ENCODE data around the gene TIAM2. TPM values are rescaled to one million over a fixed set of nuclear protein-coding genes. Genes with fewer than 3 reads are reported as not detected.
A peak's percentile ranks its signal among the peaks of the same experiment; 100 is the strongest.

Gene TIAM2
- total and polyA plus RNA-seq, 7 experiments from 2014 or later: 0.66 to 11.6 (median 6.0) TPM

DNA sequence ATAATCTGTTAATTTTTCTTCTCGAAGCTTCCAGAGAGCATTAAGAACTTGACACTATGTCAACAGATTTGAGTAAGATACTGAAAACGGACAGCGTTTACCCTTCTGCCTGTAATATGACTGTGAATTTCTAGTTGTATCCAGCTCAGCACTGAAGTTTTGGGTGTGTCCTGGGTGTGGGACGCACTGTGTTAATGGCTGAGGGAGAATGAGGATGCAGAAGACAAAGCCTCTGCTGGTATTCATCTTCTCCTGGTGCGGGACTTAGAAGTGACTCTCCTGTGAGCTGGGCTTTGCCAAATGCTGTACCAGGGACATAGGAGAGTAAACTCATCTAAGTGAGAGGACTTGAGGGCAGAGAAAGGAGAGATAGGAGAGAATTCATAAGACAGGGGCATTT is 178.4 kb downstream of the TIAM2 start:
- peaks cover 0 to 8% (median 0%) of the 10 kb centered on the region in 5 donors for H3K36me3 Mint-ChIP-seq
- peak overlapping the region in 2 of 9 donors; percentile 21 to 58 for H3K27ac Mint-ChIP-seq
- peaks cover 8 to 50% (median 22%) of the 10 kb centered on the region in 7 donors for H3K4me1 Mint-ChIP-seq
- no peaks in the 10 kb centered on the region for H3K36me3 ChIP-seq (ENCODE audit: control insufficient read depth in 2 of 3, insufficient read depth in 3 of 3, low read length in 3 of 3)
- H3K4me3 Mint-ChIP-seq: no peak overlapping the region
- H3K27ac ChIP-seq (ENCODE audit: low read depth, low read length): no peak overlapping the region
- no peaks in the 10 kb centered on the region for H3K27me3 ChIP-seq (ENCODE audit: control insufficient read depth in 2 of 2, insufficient read depth in 2 of 2, low read length in 2 of 2)
- intact Hi-C loops (cut with micrococcal nuclease): loop anchor here (5.0 kb wide), 2 partner anchors 74 to 176 kb away; partner anchors contain the start of gene TIAM2 (in 1 of the 2)
- ChIA-PET POLR2A (no interaction called here), CTCF (interaction anchor here (1.0 to 4.1 kb wide), 2 partner anchors 496 to 498 kb away, joined by 5 to 18 read pairs; no protein-coding TSS in a partner anchor)
- no peaks in the 10 kb centered on the region for H3K9me3 ChIP-seq (ENCODE audit: control insufficient read depth in 2 of 3, low read length in 3 of 3)
- H3K4me1 ChIP-seq (ENCODE audit: control insufficient read depth in 2 of 2, insufficient read depth in 2 of 2, low read length in 2 of 2): peaks cover 8 to 18% of the 10 kb centered on the region in 2 donors
- no peaks in the 10 kb centered on the region for H3K9me3 Mint-ChIP-seq
- H3K4me3 ChIP-seq (ENCODE audit: low read length): no peak overlapping the region
- ATAC-seq: no peak
- no peak for DNase-seq
- H3K27me3 Mint-ChIP-seq: no peaks in the 10 kb centered on the region

DNA sequence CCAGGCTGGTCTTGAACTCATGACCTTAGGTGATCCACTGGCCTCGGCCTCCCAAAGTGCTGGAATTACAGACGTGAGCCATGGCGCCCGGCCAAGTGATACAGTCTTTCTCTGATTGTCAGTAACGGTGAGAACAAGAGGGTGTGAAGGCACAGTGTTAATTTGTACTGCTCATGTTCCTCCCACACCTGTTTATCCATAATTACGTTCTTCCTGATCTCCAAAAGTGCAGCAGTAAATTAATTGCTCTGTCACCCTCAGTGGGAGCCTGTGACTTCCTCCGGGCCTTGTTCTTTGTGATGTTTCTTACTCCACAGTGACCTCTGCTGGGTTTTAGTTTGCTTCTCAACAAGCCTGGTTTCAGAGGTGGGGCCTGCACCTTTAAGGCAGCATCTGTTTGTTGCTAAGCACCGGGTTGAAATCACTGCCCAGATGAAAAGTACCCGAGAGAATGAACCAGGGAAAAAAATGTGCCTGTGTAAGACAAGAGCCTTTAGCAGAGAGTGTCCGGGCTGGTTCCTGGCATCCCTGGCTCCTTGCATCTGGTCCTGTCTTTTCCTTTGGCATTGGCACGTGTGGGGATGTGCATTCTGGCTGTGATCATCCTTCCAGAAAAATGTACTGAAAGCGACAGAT is 179.6 kb downstream of the TIAM2 start:
- H3K27ac ChIP-seq (ENCODE audit: low read depth, low read length): no peak overlapping the region
- H3K36me3 ChIP-seq (ENCODE audit: control insufficient read depth in 2 of 3, insufficient read depth in 3 of 3, low read length in 3 of 3): no peaks in the 10 kb centered on the region
- H3K4me3 ChIP-seq (ENCODE audit: low read length): no peak overlapping the region
- intact Hi-C loops (cut with micrococcal nuclease): loop anchor here (1.0 to 5.0 kb wide), 9 partner anchors 32 to 499 kb away; partner anchors contain the start of gene TIAM2 (in 1 of the 2)
- ChIA-PET CTCF (interaction anchor here (1.0 to 4.1 kb wide), 4 partner anchors 247 to 500 kb away, joined by 4 to 18 read pairs (median 6); no protein-coding TSS in a partner anchor), POLR2A (no interaction called here)
- DNase-seq: peak in 8 of 9 donors; percentile 38 to 63 (median 54)
- Mint-ChIP-seq H3K27me3 (no peaks in the 10 kb centered on the region), H3K4me3 (peak overlapping the region in 1 of 10 donors; percentile 19), H3K9me3 (no peaks in the 10 kb centered on the region), H3K4me1 (peaks cover 8 to 44% (median 22%) of the 10 kb centered on the region in 7 donors), H3K36me3 (peaks cover 0 to 8% (median 0%) of the 10 kb centered on the region in 5 donors), H3K27ac (peak overlapping the region in 2 of 9 donors; percentile 0 to 69)
- H3K27me3 ChIP-seq (ENCODE audit: control insufficient read depth in 2 of 2, insufficient read depth in 2 of 2, low read length in 2 of 2): no peaks in the 10 kb centered on the region
- H3K4me1 ChIP-seq (ENCODE audit: control insufficient read depth in 2 of 2, insufficient read depth in 2 of 2, low read length in 2 of 2): peaks cover 8 to 18% of the 10 kb centered on the region in 2 donors
- ATAC-seq: peak; percentile 79
- no peaks in the 10 kb centered on the region for H3K9me3 ChIP-seq (ENCODE audit: control insufficient read depth in 2 of 3, low read length in 3 of 3)

DNA sequence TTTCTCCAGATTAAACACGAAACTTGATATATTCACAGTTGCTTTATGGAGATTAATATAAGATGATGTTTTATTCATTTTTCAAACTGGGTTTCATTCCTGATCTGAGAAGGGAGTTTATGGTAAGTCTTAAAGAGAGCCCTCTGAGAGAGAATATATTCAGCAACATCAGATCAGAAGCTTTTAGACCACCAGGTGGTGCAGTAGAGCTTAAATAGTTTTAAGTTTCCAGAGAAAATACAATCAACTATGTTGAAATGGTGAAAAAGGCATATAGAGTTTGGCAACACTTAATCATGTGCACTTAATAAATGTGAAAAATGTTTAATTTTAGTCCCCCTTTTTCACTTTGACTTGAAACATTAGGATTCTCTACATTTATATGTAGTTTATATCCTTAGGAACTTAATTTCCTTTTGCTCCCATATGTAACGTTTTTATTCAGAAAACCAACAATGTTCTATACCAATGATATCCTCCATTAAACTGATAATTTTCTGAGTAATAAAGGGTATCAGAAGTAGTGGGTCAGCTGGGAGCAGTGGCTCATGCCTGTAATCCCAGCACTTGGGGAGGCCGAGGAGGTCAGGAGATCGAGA is 182.3 kb downstream of the TIAM2 start:
- H3K4me3 ChIP-seq (ENCODE audit: low read length): no peak overlapping the region
- H3K27me3 Mint-ChIP-seq: no peaks in the 10 kb centered on the region
- peaks cover 0 to 1% (median 0%) of the 10 kb centered on the region in 11 donors for H3K9me3 Mint-ChIP-seq
- DNase-seq: peak in 6 of 9 donors; percentile 17 to 35 (median 27)
- no peak overlapping the region for H3K27ac Mint-ChIP-seq
- H3K27me3 ChIP-seq (ENCODE audit: control insufficient read depth in 2 of 2, insufficient read depth in 2 of 2, low read length in 2 of 2): no peaks in the 10 kb centered on the region
- H3K27ac ChIP-seq (ENCODE audit: low read depth, low read length): no peak overlapping the region
- ATAC-seq: peak; percentile 63
- no peaks in the 10 kb centered on the region for H3K9me3 ChIP-seq (ENCODE audit: control insufficient read depth in 2 of 3, low read length in 3 of 3)
- H3K36me3 ChIP-seq (ENCODE audit: control insufficient read depth in 2 of 3, insufficient read depth in 3 of 3, low read length in 3 of 3): no peaks in the 10 kb centered on the region
- peaks cover 0 to 25% (median 5%) of the 10 kb centered on the region in 7 donors for H3K4me1 Mint-ChIP-seq
- no peaks in the 10 kb centered on the region for H3K4me1 ChIP-seq (ENCODE audit: control insufficient read depth in 2 of 2, insufficient read depth in 2 of 2, low read length in 2 of 2)
- no peak overlapping the region for H3K4me3 Mint-ChIP-seq
- ChIA-PET CTCF (interaction anchor here (0.7 to 2.4 kb wide), 2 partner anchors 14 to 139 kb away, joined by 4 to 11 read pairs; no protein-coding TSS in a partner anchor), POLR2A (no interaction called here)
- peaks cover 0 to 4% (median 0%) of the 10 kb centered on the region in 5 donors for H3K36me3 Mint-ChIP-seq
- intact Hi-C loops (cut with micrococcal nuclease): loop anchor here (1.0 to 5.0 kb wide), 5 partner anchors 71 to 353 kb away; no protein-coding TSS in a partner anchor

DNA sequence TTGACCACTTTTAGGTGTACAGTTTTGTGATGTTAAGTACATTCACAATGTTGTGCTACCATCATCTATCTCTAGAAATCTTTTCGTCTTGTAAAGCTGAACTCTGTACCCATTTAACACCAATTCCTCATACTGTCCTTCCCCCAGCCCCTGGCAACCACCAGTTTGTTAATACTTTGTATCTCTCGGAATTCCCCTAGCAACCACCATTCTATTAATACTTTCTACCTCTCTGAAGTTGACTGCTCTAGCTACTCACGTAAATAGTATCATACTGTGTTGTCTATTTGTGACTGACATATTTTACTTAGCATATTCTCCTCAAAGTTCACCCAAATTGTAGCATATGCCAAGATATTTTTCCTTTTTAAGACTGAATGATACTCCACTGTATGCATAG is 186.4 kb downstream of the TIAM2 start:
- Mint-ChIP-seq H3K36me3 (no peaks in the 10 kb centered on the region), H3K9me3 (peaks cover 0 to 1% (median 0%) of the 10 kb centered on the region in 11 donors), H3K27me3 (no peaks in the 10 kb centered on the region), H3K4me3 (no peak overlapping the region), H3K4me1 (peaks cover 0 to 11% (median 0%) of the 10 kb centered on the region in 7 donors), H3K27ac (no peak overlapping the region)
- no peak for ATAC-seq
- H3K9me3 ChIP-seq (ENCODE audit: control insufficient read depth in 2 of 3, low read length in 3 of 3): no peaks in the 10 kb centered on the region
- no peak overlapping the region for H3K4me3 ChIP-seq (ENCODE audit: low read length)
- H3K4me1 ChIP-seq (ENCODE audit: control insufficient read depth in 2 of 2, insufficient read depth in 2 of 2, low read length in 2 of 2): no peaks in the 10 kb centered on the region
- ChIA-PET POLR2A (interaction anchor here (0.5 kb wide), 1 partner anchor 267 kb away, joined by 3 read pairs; no protein-coding TSS in a partner anchor), CTCF (no interaction called here)
- DNase-seq: no peak
- no peak overlapping the region for H3K27ac ChIP-seq (ENCODE audit: low read depth, low read length)
- H3K27me3 ChIP-seq (ENCODE audit: control insufficient read depth in 2 of 2, insufficient read depth in 2 of 2, low read length in 2 of 2): no peaks in the 10 kb centered on the region
- intact Hi-C loops (cut with micrococcal nuclease): no loop called here
- no peaks in the 10 kb centered on the region for H3K36me3 ChIP-seq (ENCODE audit: control insufficient read depth in 2 of 3, insufficient read depth in 3 of 3, low read length in 3 of 3)

DNA sequence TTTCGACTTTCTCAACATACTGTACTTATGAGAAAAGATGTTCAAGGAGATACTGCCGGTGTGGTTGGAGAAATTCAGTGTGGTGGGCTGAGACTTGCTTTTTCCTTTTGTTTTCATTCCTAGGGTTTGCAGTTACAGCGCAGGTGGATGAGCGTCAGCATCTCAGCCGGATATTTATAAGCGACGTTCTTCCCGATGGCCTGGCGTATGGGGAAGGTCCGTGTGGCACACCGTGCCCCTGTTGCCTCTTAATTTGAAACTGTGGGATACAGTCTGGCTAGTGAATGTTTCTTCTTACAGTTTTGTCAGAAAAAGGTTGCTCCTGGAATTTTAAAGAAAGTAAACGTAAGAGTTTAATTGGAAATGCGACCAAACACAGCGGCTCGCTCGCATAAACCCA is 187.0 kb downstream of the TIAM2 start:
- ChIA-PET POLR2A (no interaction called here), CTCF (no interaction called here)
- no peak overlapping the region for H3K27ac Mint-ChIP-seq

DNA sequence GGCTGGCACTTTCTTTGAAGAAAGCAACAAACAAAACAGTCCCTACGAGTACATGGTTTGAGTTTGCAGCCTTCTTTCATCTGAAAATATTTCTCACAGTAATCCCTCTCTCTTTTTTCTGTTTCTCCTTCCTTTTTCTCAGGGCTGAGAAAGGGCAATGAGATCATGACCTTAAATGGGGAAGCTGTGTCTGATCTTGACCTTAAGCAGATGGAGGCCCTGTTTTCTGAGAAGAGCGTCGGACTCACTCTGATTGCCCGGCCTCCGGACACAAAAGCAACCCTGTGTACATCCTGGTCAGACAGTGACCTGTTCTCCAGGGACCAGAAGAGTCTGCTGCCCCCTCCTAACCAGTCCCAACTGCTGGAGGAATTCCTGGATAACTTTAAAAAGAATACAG is 188.0 kb downstream of the TIAM2 start:
- Histone ChIP-seq H3K27ac (ENCODE audit: low read depth, low read length) (no peak overlapping the region), H3K27me3 (ENCODE audit: control insufficient read depth in 2 of 2, insufficient read depth in 2 of 2, low read length in 2 of 2) (no peaks in the 10 kb centered on the region), H3K9me3 (ENCODE audit: control insufficient read depth in 2 of 3, low read length in 3 of 3) (no peaks in the 10 kb centered on the region), H3K36me3 (ENCODE audit: control insufficient read depth in 2 of 3, insufficient read depth in 3 of 3, low read length in 3 of 3) (no peaks in the 10 kb centered on the region), H3K4me1 (ENCODE audit: control insufficient read depth in 2 of 2, insufficient read depth in 2 of 2, low read length in 2 of 2) (no peaks in the 10 kb centered on the region), H3K4me3 (ENCODE audit: low read length) (no peak overlapping the region)
- no peak for DNase-seq
- Mint-ChIP-seq H3K36me3 (no peaks in the 10 kb centered on the region), H3K9me3 (peaks cover 0 to 1% (median 0%) of the 10 kb centered on the region in 11 donors), H3K4me1 (peaks cover 0 to 13% (median 3%) of the 10 kb centered on the region in 7 donors), H3K4me3 (no peak overlapping the region), H3K27me3 (no peaks in the 10 kb centered on the region), H3K27ac (no peak overlapping the region)
- CTCF ChIA-PET: no interaction called here
- intact Hi-C loops (cut with micrococcal nuclease): no loop called here
- POLR2A ChIA-PET: no interaction called here
- no peak for ATAC-seq

More for the DNA sequence above, 187.0 kb downstream of the TIAM2 start:
- no peak for DNase-seq
- Mint-ChIP-seq H3K9me3 (peaks cover 0 to 1% (median 0%) of the 10 kb centered on the region in 11 donors), H3K4me3 (no peak overlapping the region), H3K4me1 (peaks cover 0 to 11% (median 1%) of the 10 kb centered on the region in 7 donors), H3K36me3 (no peaks in the 10 kb centered on the region), H3K27me3 (no peaks in the 10 kb centered on the region)
- H3K4me3 ChIP-seq (ENCODE audit: low read length): no peak overlapping the region
- H3K27me3 ChIP-seq (ENCODE audit: control insufficient read depth in 2 of 2, insufficient read depth in 2 of 2, low read length in 2 of 2): no peaks in the 10 kb centered on the region
- H3K9me3 ChIP-seq (ENCODE audit: control insufficient read depth in 2 of 3, low read length in 3 of 3): no peaks in the 10 kb centered on the region
- ATAC-seq: no peak
- H3K4me1 ChIP-seq (ENCODE audit: control insufficient read depth in 2 of 2, insufficient read depth in 2 of 2, low read length in 2 of 2): no peaks in the 10 kb centered on the region
- intact Hi-C loops (cut with micrococcal nuclease): no loop called here
- H3K27ac ChIP-seq (ENCODE audit: low read depth, low read length): no peak overlapping the region
- no peaks in the 10 kb centered on the region for H3K36me3 ChIP-seq (ENCODE audit: control insufficient read depth in 2 of 3, insufficient read depth in 3 of 3, low read length in 3 of 3)
